Progenitor cell of endocrine pancreas (in vitro differentiated cells): ENCODE results near the gene IMMT. TPM values are rescaled to one million over a fixed set of nuclear protein-coding genes. Genes with fewer than 3 reads are reported as not detected.

Experiments
- DNase-seq: peaks from one replicate; pipeline ENCODE4 v3.0.0; 2021; ENCODE audit warnings: low spot score; ENCODE audit not compliant: unreplicated experiment
- H3K27ac Mint-ChIP-seq: 2 replicates; pipeline ENCODE4 v1.8.0; 2021; ENCODE audit warnings: mild to moderate bottlenecking, moderate library complexity, mixed read lengths
- H3K27me3 Mint-ChIP-seq: 2 replicates; pipeline ENCODE4 v1.8.0; 2021; ENCODE audit warnings: mixed read lengths
- H3K36me3 Mint-ChIP-seq: 2 replicates; pipeline ENCODE4 v1.8.0; 2022; ENCODE audit warnings: mixed read lengths; ENCODE audit not compliant: insufficient read depth
- H3K4me1 Mint-ChIP-seq: 2 replicates; pipeline ENCODE4 v1.8.0; 2021; ENCODE audit warnings: low read depth, mixed read lengths
- H3K4me3 Mint-ChIP-seq: 2 replicates; pipeline ENCODE4 v1.8.0; 2021; ENCODE audit warnings: low read depth, mild to moderate bottlenecking, moderate library complexity, mixed read lengths
- H3K9me3 Mint-ChIP-seq: 2 replicates; pipeline ENCODE4 v1.8.0; 2021; ENCODE audit warnings: low read depth, mixed read lengths
- total RNA-seq: library from RNA; stranded (reverse); gene quantifications from 2 replicates; pipeline ENCODE4 v1.2.1, GENCODE V29; 2021
- TF ChIP-seq, protein P1 (sequence below): fragments of 200-600 bp; sonication (generic); IDR thresholded peaks from one replicate; pipeline ENCODE4 v1.5.0; 2021; ENCODE audit warnings: antibody characterized with exemption, mild to moderate bottlenecking; ENCODE audit not compliant: unreplicated experiment

The IMMT gene
- total RNA-seq, 1 donor from 2014 or later = 94.1 TPM

DNA sequence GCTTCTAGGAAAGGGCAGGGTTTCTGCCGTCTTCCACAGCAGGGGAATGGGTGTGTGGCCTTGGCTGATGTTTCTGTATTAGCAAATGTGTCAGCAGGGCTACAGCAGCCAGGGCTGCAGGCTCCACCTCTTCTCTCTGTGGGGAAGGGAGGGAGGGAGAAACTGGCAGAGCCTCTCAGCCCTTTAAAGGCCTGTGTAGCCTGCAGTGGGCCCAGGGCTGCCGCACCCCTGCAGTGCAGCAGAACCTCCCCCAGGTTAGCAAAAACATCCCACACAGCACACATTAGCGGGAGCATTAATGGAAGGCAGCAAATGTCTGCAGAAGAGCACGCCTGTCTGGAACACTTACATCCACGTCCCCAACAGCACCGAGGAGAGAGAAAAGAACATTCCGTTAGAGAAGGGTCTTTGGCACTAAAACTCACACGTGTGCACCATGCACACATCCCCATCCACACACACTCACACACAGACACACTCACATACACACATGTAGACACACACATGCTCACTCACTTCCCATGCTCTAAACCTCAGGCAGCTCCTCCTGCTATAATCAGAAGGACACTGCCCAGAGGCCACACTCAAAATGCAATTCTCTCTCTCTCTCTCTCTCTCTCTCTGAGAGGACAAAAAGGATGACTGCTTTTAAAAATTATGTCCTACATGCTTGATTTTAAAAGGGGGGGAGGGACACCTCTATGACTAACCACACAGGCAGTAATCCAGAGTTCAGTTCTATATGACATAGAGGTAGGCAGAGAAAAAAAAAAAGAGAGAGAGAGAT lies 28.1 kb upstream of the IMMT start:
- DNase-seq = no peak
- Mint-ChIP-seq H3K9me3 (no peaks in the 10 kb centered on the region), H3K27ac (no peak overlapping the region), H3K4me3 (no peak overlapping the region), H3K4me1 (no peaks in the 10 kb centered on the region), H3K27me3 (no peaks in the 10 kb centered on the region), H3K36me3 (no peaks in the 10 kb centered on the region)
- TF ChIP-seq, protein P1, sequence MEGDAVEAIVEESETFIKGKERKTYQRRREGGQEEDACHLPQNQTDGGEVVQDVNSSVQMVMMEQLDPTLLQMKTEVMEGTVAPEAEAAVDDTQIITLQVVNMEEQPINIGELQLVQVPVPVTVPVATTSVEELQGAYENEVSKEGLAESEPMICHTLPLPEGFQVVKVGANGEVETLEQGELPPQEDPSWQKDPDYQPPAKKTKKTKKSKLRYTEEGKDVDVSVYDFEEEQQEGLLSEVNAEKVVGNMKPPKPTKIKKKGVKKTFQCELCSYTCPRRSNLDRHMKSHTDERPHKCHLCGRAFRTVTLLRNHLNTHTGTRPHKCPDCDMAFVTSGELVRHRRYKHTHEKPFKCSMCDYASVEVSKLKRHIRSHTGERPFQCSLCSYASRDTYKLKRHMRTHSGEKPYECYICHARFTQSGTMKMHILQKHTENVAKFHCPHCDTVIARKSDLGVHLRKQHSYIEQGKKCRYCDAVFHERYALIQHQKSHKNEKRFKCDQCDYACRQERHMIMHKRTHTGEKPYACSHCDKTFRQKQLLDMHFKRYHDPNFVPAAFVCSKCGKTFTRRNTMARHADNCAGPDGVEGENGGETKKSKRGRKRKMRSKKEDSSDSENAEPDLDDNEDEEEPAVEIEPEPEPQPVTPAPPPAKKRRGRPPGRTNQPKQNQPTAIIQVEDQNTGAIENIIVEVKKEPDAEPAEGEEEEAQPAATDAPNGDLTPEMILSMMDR = no peak

DNA sequence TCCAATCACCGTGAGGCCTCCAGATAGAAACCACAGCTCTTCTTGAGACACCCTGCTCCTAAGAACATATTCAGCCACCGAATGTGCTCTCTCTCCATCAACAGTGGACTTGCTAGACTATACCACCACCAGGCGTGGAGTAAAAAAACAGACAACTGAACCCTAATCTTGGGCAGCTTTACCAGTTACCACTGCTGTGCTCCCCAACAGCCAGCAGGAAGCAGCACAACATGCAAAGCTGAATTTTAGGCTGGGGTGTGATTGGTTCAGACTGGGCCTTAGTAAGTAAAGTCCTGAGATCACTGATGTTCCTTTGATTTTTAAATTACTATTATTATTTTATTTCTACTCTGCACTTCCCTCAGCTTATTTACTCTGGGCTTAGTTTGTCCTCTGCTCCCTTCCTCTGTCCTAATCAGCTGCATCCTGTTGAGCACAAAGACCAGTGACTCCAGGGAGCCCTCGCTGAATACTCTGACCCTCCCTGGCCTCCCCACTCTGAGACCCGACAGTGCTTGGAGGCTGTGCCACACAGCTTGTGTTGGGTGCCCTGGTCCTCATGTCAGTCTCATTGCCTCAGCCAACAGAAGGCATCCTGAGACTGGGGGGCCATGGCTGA lies 25.9 kb upstream of the IMMT start:
- no peaks in the 10 kb centered on the region for H3K36me3 Mint-ChIP-seq
- TF ChIP-seq, protein P1 = peak; percentile 94
- H3K4me1 Mint-ChIP-seq = peaks cover 2% of the 10 kb centered on the region
- H3K27ac Mint-ChIP-seq = peak overlapping the region; percentile 62
- no peak overlapping the region for H3K4me3 Mint-ChIP-seq
- H3K27me3 Mint-ChIP-seq = no peaks in the 10 kb centered on the region
- H3K9me3 Mint-ChIP-seq = no peaks in the 10 kb centered on the region
- DNase-seq = peak; percentile 28

DNA sequence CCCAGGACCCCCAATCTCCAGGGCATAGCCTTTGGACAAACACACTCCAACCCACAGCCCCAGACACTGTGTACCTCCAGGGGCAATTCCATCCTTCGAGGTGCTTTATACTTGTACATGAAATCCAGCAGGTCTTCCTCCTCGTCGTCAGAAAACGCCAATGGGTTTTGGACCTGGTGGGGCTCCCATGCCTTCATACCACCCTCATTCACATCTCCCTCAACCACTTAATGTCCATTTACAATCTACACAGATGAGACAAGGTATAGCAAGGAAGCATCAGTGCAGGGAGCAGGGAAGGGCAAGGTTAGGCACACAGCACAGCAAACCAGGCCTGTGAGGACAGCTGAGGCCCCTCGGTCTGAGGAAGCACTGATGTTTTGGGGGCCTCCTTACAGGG lies 24.6 kb upstream of the IMMT start:
- peaks cover 9% of the 10 kb centered on the region for H3K4me1 Mint-ChIP-seq
- H3K9me3 Mint-ChIP-seq = no peaks in the 10 kb centered on the region
- TF ChIP-seq, protein P1 = no peak
- no peaks in the 10 kb centered on the region for H3K36me3 Mint-ChIP-seq
- DNase-seq = no peak
- no peak overlapping the region for H3K4me3 Mint-ChIP-seq
- no peak overlapping the region for H3K27ac Mint-ChIP-seq
- no peaks in the 10 kb centered on the region for H3K27me3 Mint-ChIP-seq

DNA sequence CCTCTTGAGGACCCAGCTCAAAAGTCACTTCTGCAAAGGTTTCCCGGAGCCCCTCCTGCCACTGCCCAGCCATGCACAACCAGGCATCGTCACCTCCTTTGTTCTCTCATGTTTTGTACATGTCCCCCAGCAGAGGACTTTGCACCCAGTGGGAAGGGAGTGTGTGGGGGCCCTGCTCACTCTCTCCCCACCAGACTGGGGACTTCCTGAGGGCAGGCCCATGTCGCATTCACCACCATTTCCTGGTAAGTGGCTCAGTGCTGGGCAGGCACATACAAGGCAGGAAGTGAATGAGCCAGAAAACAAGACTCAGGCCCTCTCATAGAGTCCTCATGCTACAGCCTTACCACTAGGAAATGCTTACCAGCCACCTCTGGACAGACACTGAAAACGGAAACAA lies 22.9 kb upstream of the IMMT start:
- Mint-ChIP-seq H3K36me3 (no peaks in the 10 kb centered on the region), H3K4me1 (peaks cover 18% of the 10 kb centered on the region), H3K4me3 (no peak overlapping the region), H3K27me3 (no peaks in the 10 kb centered on the region), H3K27ac (no peak overlapping the region), H3K9me3 (no peaks in the 10 kb centered on the region)
- DNase-seq = no peak
- TF ChIP-seq, protein P1 = no peak

DNA sequence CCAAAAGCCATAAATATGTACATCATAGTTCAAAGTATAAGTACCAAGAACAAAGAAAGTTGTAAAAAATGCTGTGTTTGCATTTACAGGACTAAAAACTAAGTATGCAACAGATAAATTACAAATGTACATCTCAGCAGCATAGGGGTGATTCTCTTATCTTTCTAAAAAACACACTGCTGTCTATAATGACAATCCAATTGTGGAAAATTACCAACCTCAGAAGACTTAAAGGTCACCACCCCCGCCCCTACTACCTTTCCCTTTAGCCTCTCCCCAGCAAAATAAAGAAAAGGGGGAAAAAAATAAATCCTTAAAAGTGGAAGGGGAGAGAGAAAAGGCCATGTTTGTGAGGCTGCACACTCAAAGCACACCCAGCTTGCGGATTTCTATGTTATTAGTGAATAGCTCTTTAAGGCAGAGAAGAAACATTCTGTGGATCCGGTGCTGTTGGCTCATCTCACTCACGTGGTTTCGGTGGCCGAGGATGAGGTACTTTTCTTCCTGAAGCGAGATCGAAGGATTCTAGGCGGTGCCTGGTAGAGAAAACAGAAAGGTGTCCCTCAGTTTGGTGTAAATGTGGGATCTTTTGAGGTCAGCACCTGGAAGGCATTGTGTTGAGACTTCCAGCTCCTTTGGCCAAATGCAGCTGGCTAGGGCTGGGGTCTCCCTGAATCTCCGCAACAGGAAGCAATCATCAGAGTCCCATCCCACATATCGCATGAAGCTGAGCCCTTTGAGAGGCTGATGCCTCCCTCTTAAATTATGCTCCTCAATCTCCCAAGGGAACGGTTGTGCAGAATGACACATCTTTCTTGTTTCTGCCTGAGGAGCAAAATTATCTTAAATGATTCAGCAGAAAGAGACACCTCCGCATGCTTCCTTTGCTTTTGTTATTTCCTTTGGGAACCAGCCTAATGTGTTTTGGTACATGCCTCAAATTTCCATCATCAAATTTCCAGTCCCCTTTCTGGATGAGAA lies 21.6 kb upstream of the IMMT start:
- TF ChIP-seq, protein P1 = no peak
- Mint-ChIP-seq H3K27ac (no peak overlapping the region), H3K4me1 (peaks cover 18% of the 10 kb centered on the region), H3K4me3 (no peak overlapping the region), H3K27me3 (no peaks in the 10 kb centered on the region), H3K9me3 (no peaks in the 10 kb centered on the region), H3K36me3 (peaks cover 7% of the 10 kb centered on the region)
- DNase-seq = no peak
